K562 (cell line): ENCODE data around the gene CD34. TPM values are rescaled to one million over a fixed set of nuclear protein-coding genes. Genes with fewer than 3 reads are reported as not detected.

ENCODE experiments used
- ATF2 ChIP-seq: sonication (generic); formaldehyde crosslinking; IDR thresholded peaks from 2 replicates; pipeline ENCODE4 v1.8.1; 2022; ENCODE audit warnings: missing genetic modification reagents
- CAMTA2 ChIP-seq: fragments of 250-450 bp; sonication (Bioruptor Pico); conservative IDR thresholded peaks from 2 replicates; pipeline ENCODE4 v1.5.1; 2022
- CREM ChIP-seq: IDR thresholded peaks from 2 replicates; pipeline ENCODE4 v1.6.1; 2014; ENCODE audit warnings: antibody characterized with exemption, low read depth
- DIDO1 ChIP-seq: fragments of 450-650 bp; IDR thresholded peaks from 2 replicates; pipeline ENCODE4 v1.6.1; 2016; ENCODE audit warnings: low read depth, missing biosample characterization, missing genetic modification characterization
- ELF2 ChIP-seq: fragments of 250-450 bp; sonication (Bioruptor Pico); IDR thresholded peaks from 2 replicates; pipeline ENCODE4 v1.5.0; 2021; ENCODE audit warnings: mild to moderate bottlenecking
- EZH2 ChIP-seq: IDR thresholded peaks from 2 replicates; pipeline ENCODE4 v1.6.1; 2012; ENCODE audit warnings: low read depth, mild to moderate bottlenecking, inconsistent platforms, low read length, borderline replicate concordance
- HES1 ChIP-seq: fragments of 450-650 bp; IDR thresholded peaks from 2 replicates; pipeline ENCODE4 v1.6.1; 2016; ENCODE audit warnings: low read depth, mild to moderate bottlenecking, moderate library complexity
- NFYB ChIP-seq: IDR thresholded peaks from 2 replicates; pipeline ENCODE4 v1.6.1; 2011; ENCODE audit warnings: mild to moderate bottlenecking, moderate library complexity; ENCODE audit not compliant: insufficient read length; ENCODE audit errors: extremely low read depth
- POLR2G ChIP-seq: fragments of 200-400 bp; formaldehyde crosslinking; IDR thresholded peaks from 2 replicates; pipeline ENCODE4 v1.6.1; 2017; ENCODE audit warnings: low read depth, mild to moderate bottlenecking, antibody characterized with exemption, low read length, moderate library complexity
- SMARCB1 ChIP-seq: IDR thresholded peaks from 2 replicates; pipeline ENCODE4 v1.6.1; 2011; ENCODE audit warnings: improper control_type of control experiment, low read depth; ENCODE audit not compliant: insufficient read length
- THAP12 ChIP-seq: fragments of 250-450 bp; sonication (Bioruptor Pico); IDR thresholded peaks from 2 replicates; pipeline ENCODE4 v1.9.0; 2021; ENCODE audit warnings: mild to moderate bottlenecking, inconsistent platforms
- ZBTB1 ChIP-seq: sonication (generic); formaldehyde crosslinking; IDR thresholded peaks from 2 replicates; pipeline ENCODE4 v1.8.1; 2023; ENCODE audit warnings: missing genetic modification reagents, low read depth, mild to moderate bottlenecking, borderline replicate concordance
- ZBTB26 ChIP-seq: fragments of 450-650 bp; formaldehyde crosslinking; IDR thresholded peaks from 2 replicates; pipeline ENCODE4 v1.4.0; 2022; ENCODE audit warnings: missing genetic modification characterization
- ZC3H4 ChIP-seq: sonication (generic); formaldehyde crosslinking; IDR thresholded peaks from 2 replicates; pipeline ENCODE4 v1.9.0; 2021; ENCODE audit warnings: missing genetic modification reagents, borderline replicate concordance
- ZNF197 ChIP-seq: fragments of 200-800 bp; sonication (Bioruptor generic); IDR thresholded peaks from 2 replicates; pipeline ENCODE4 v1.6.1; 2016; ENCODE audit warnings: low read depth, missing genetic modification characterization, missing compliant biosample characterization
- ZNF511 ChIP-seq: sonication (generic); formaldehyde crosslinking; IDR thresholded peaks from 2 replicates; pipeline ENCODE4 v1.8.0; 2022; ENCODE audit warnings: mild to moderate bottlenecking, missing genetic modification reagents
- ZNF740 ChIP-seq, 3 experiments: fragments of 200-800 bp in 1 of 3; sonication (Bioruptor generic) in 1 of 3; sonication (generic) in 1 of 3; formaldehyde crosslinking in 1 of 3; IDR thresholded peaks; 2 replicates each; pipeline versions ENCODE4 v1.6.1 to v1.8.0; 2016 to 2022; ENCODE audit warnings: mild to moderate bottlenecking in 2 of 3, missing compliant biosample characterization in 2 of 3, missing genetic modification characterization in 2 of 3, missing genetic modification reagents in 1 of 3
- polyA plus RNA-seq, 8 experiments: library from polyadenylated mRNA; depleted of rRNA in 4 of 8; stranded (reverse) in 5 of 8; unstranded in 3 of 8; fragments of >200 nt; fragmentation: Nextera tagmentation in 2 of 8; fragmentation: Illumina TruSeq in 1 of 8; extraction: Ambion mirVana in 2 of 8; extraction: Trizol in 1 of 8; gene quantifications; 2 replicates each; pipeline versions ENCODE4 v1.2.1 to v1.2.3, GENCODE V29; 2011 to 2014; ENCODE audit warnings: inconsistent platforms in 1 of 8, missing spikeins in 1 of 8
- total RNA-seq, 7 experiments: library from RNA; depleted of rRNA in 6 of 7; stranded (reverse); fragments of >200 nt in 6 of 7; fragmentation: Illumina TruSeq in 2 of 7; extraction: Trizol in 2 of 7; gene quantifications; 2 replicates each; pipeline versions ENCODE4 v1.2.1 to v1.2.3, GENCODE V29; 2011 to 2021; ENCODE audit warnings: low replicate concordance in 1 of 7

CD34 gene
- total and polyA plus RNA-seq, 9 of the 15 experiments (the other 6 are each of a cell fraction or from before 2014, with no cell fraction given): not detected

GRCh38 chr1:207868774-207869721 is 41.9 kb downstream of the CD34 start (continued):
- TF ChIP-seq THAP12 (CRISPR knock-in tag) (peak; percentile 19; the same call in 1 of the 2 replicates), SMARCB1 (no peak), ZNF197 (no peak), HES1 (no peak), NFYB (no peak), POLR2G (peak; percentile 82), ZNF511 (CRISPR knock-in tag) (no peak), ZNF740 (CRISPR knock-in tag; IDR thresholded peaks at IDR 0.05) (no peak), ZNF740 (tag; IDR thresholded peaks at IDR 0.05) (no peak), ZC3H4 (no peak), ZBTB26 (CRISPR knock-in tag) (no peak), ELF2 (CRISPR knock-in tag) (peak; percentile 50; the same call in 1 of the 2 replicates), EZH2 (no peak), CREM (peak; percentile 67), CAMTA2 (CRISPR knock-in tag) (no peak), ATF2 (CRISPR knock-in tag) (no peak), DIDO1 (tag) (no peak), ZBTB1 (CRISPR knock-in tag) (no peak)
